GM12875 (cell line): ENCODE data around the gene UBE2O.

Source experiments
- H3K4me3 ChIP-seq: one replicate; pipeline ENCODE4 v1.5.1; 2011; ENCODE audit warnings: low read depth, low read length, control low read depth
- CTCF ChIP-seq: IDR thresholded peaks from 2 replicates; pipeline ENCODE4 v1.5.1; 2011; ENCODE audit warnings: low read depth, mild to moderate bottlenecking, control low read depth, inconsistent platforms, low read length, moderate library complexity, borderline replicate concordance; ENCODE audit not compliant: insufficient read depth

UBE2O gene

GRCh38 chr17:76398523-76399174, 54.3 kb downstream of the UBE2O start:
- H3K4me3 ChIP-seq: no peak overlapping the region
- no peak for TF ChIP-seq CTCF

GRCh38 chr17:76397687-76398522, 55.0 kb downstream of the UBE2O start:
- no peak overlapping the region for H3K4me3 ChIP-seq
- TF ChIP-seq CTCF: peak; percentile 95

- no peak for TF ChIP-seq CTCF
- H3K4me3 ChIP-seq: no peak overlapping the region
Measured at GRCh38 chr17:76397184-76397583, 55.8 kb downstream of the UBE2O start.

- no peak for TF ChIP-seq CTCF
- no peak overlapping the region for H3K4me3 ChIP-seq
Measured at GRCh38 chr17:76395980-76396379, 57.0 kb downstream of the UBE2O start.

GRCh38 chr17:76394166-76394565, 58.8 kb downstream of the UBE2O start:
- no peak for TF ChIP-seq CTCF
- H3K4me3 ChIP-seq: no peak overlapping the region

GRCh38 chr17:76391200-76391715, 61.7 kb downstream of the UBE2O start:
- no peak overlapping the region for H3K4me3 ChIP-seq
- no peak for TF ChIP-seq CTCF

- TF ChIP-seq CTCF: no peak
- H3K4me3 ChIP-seq: no peak overlapping the region
Measured at GRCh38 chr17:76390003-76390421, 62.9 kb downstream of the UBE2O start.
